Central memory CD8-positive, alpha-beta T cell (primary cell): Measurements from ENCODE around the gene NLRC3.
"Not testable (repeated sequence)": the region's sequence is repeated elsewhere in the genome, so short reads cannot be mapped to it uniquely, and the experiment has no call there.

Source experiments
- ATAC-seq: fragments of 150-1000 bp; cut with Tn5 transposase; replicated peaks from 2 replicates; pipeline ENCODE4 v1.10.0; 2022; ENCODE audit warnings: mild to moderate bottlenecking, moderate FRiP score, moderate number of reproducible peaks; ENCODE audit not compliant: poor library complexity, severe bottlenecking; ENCODE audit errors: extremely low read depth
- DNase-seq, 2 donors: peaks; one replicate each; pipeline ENCODE4 v3.0.0; 2021; ENCODE audit warnings: low spot score in 2 of 2
- H3K27ac Mint-ChIP-seq: one replicate; pipeline ENCODE4 v1.8.0; 2022; ENCODE audit warnings: low read depth, mild to moderate bottlenecking, moderate library complexity, mixed read lengths
- H3K27me3 Mint-ChIP-seq: one replicate; pipeline ENCODE4 v1.8.0; 2022; ENCODE audit warnings: mixed read lengths
- H3K36me3 Mint-ChIP-seq: one replicate; pipeline ENCODE4 v1.8.0; 2022; ENCODE audit warnings: mild to moderate bottlenecking, moderate library complexity, mixed read lengths; ENCODE audit not compliant: insufficient read depth
- H3K4me1 Mint-ChIP-seq: one replicate; pipeline ENCODE4 v1.8.0; 2022; ENCODE audit warnings: mixed read lengths
- H3K4me3 Mint-ChIP-seq: one replicate; pipeline ENCODE4 v1.8.0; 2022; ENCODE audit warnings: mild to moderate bottlenecking, moderate library complexity, mixed read lengths
- H3K9me3 Mint-ChIP-seq: one replicate; pipeline ENCODE4 v1.8.0; 2022; ENCODE audit warnings: mixed read lengths

Gene NLRC3, protein sequence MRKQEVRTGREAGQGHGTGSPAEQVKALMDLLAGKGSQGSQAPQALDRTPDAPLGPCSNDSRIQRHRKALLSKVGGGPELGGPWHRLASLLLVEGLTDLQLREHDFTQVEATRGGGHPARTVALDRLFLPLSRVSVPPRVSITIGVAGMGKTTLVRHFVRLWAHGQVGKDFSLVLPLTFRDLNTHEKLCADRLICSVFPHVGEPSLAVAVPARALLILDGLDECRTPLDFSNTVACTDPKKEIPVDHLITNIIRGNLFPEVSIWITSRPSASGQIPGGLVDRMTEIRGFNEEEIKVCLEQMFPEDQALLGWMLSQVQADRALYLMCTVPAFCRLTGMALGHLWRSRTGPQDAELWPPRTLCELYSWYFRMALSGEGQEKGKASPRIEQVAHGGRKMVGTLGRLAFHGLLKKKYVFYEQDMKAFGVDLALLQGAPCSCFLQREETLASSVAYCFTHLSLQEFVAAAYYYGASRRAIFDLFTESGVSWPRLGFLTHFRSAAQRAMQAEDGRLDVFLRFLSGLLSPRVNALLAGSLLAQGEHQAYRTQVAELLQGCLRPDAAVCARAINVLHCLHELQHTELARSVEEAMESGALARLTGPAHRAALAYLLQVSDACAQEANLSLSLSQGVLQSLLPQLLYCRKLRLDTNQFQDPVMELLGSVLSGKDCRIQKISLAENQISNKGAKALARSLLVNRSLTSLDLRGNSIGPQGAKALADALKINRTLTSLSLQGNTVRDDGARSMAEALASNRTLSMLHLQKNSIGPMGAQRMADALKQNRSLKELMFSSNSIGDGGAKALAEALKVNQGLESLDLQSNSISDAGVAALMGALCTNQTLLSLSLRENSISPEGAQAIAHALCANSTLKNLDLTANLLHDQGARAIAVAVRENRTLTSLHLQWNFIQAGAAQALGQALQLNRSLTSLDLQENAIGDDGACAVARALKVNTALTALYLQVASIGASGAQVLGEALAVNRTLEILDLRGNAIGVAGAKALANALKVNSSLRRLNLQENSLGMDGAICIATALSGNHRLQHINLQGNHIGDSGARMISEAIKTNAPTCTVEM

DNA sequence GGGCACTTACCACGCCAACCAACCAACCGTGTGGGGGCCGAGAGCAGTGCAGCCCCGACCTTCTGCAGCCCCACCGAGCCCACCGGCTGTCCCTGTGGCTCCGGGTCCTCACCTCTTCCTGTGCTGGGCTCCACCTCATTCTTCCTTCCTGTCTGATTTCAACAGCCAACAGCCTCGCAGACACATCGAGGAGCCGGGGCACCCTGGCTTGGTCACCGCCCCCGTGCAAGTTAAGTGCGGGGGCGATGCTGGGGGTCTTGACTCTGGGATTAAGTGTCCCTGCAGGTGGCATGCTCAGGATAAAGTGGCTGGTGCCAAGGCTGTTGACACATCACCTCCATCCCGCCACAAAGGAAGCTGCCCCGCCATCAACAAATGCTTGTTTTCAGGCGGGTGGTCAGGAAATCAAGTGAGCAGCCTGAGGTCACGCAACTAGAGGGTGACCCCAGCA lies at the start of gene NLRC3:
Gene NLRC3, minus strand, starts transcription at position 102 of the 451 bp plus-strand sequence. CDS start 12,367 bp downstream, outside the sequence.
- H3K4me3 Mint-ChIP-seq = peak within 1 kb of the TSS; percentile 99
- peak within 1 kb of the TSS; percentile 94 for H3K27ac Mint-ChIP-seq
- ATAC-seq = peak; percentile 62
- no peaks in the 10 kb centered on the region for H3K27me3 Mint-ChIP-seq
- DNase-seq = peak; percentile 34 to 41
- peaks cover 55% of the 10 kb centered on the region for H3K4me1 Mint-ChIP-seq
- no peaks in the 10 kb centered on the region for H3K9me3 Mint-ChIP-seq
- H3K36me3 Mint-ChIP-seq = peaks cover 23% of the 10 kb centered on the region

DNA sequence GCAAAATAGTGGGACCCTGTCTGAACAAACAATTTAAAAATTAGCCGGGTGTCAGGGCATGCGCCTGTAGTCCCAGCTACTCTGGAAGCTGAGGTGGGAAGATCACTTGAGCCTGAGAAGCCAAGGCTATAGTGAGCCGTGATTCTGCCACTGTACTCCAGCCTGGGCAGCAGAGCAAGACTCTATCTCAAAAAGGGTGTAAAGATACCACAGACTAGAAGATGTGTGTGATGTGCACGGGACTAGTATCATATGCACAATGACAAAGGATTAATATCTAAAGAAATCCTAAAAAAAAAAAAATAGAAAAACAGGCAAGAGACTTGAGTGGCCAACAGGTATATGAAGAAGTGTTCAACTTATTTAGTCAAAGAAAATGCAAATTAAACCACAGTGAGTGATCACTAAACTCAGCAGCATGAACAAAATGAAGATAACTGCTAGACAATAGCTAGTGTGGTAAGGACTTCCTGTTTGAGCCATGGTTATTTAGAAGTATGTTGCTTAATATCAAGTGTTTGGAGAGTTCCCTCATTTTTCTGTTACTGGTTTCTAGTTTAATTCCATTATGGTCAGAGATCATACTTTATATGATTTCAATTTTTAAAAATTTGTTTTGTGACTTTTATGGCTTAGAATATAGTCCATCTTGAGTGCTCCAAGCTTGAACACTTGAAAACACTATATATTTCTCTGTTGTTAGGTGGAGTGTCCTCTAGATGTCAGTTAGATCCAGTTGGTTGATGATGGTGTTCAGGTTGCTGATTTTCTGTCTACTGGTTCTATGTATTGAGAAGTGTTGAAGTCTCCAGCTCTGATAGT lies 48.9 kb upstream of the NLRC3 start:
- peak overlapping the region; percentile 18 for H3K4me3 Mint-ChIP-seq
- no peaks in the 10 kb centered on the region for H3K27me3 Mint-ChIP-seq
- H3K4me1 Mint-ChIP-seq = peaks cover 25% of the 10 kb centered on the region
- H3K9me3 Mint-ChIP-seq = no peaks in the 10 kb centered on the region
- ATAC-seq (peak; percentile 95), DNase-seq (no peak)
- H3K27ac Mint-ChIP-seq = peak overlapping the region; percentile 85
- H3K36me3 Mint-ChIP-seq = no peaks in the 10 kb centered on the region

DNA sequence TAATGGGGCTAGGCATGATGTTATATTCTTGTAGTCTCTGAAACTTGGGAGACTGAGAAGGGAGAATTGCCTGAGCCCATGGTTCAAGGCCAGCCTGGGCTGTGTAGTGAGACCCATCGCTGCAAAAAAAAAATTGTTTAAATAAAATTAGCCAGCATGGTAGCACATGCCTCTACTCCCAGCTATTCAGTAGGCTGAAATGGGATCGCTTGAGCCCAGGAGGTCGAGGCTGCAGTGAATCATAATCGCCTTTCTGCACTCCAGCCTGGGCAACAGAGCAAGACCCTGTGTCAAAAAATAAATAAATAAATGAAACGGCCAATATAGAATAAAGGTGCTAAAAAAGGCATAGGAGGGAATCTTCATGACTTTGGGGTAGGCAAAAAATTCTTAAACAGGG lies 48.1 kb upstream of the NLRC3 start:
- Mint-ChIP-seq H3K36me3 (no peaks in the 10 kb centered on the region), H3K4me1 (peaks cover 26% of the 10 kb centered on the region), H3K27me3 (no peaks in the 10 kb centered on the region), H3K9me3 (no peaks in the 10 kb centered on the region), H3K27ac (peak overlapping the region; percentile 85), H3K4me3 (no peak overlapping the region)
- no peak for DNase-seq
- no peak for ATAC-seq

DNA sequence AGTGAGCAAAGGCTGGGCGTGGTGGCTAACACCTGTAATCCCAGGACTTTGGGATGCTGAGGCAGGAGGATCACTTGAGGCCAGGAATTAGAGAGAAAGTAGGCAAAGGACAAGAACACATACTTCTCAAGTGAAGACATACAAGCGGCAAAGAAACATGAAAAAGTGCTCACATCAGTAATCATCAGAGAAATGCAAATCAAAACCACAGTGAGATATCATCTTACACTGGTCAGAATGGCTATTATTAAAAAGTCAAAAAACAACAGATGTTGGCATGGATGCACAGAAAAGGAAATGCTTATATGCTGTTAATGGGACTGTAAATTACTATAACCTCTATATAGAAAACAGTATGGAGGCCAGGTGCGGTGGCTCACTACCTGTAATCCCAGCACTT lies 46.4 kb upstream of the NLRC3 start:
- ATAC-seq (no peak), DNase-seq (no peak)
- Mint-ChIP-seq H3K36me3 (peaks cover 2% of the 10 kb centered on the region), H3K4me1 (peaks cover 26% of the 10 kb centered on the region), H3K27me3 (no peaks in the 10 kb centered on the region), H3K4me3 (no peak overlapping the region), H3K9me3 (no peaks in the 10 kb centered on the region), H3K27ac (no peak overlapping the region)

DNA sequence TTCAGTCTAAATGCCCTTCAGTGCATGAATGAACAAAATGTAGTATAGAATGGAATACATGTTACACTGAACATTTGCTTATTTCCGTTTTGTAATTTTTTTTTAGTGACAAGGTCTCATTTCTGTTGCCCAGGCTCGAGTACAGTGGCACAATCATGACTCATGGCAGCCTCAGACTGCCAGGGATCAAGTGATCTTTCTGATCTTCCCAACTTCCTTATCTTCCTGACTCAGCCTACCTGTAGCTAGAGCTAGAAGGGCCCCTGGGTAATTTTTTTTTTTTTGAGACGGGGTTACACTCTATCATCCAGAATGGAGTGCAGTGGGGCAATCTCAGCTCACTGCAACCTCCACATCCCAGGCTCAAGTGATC lies 41.6 kb upstream of the NLRC3 start:
- no peaks in the 10 kb centered on the region for H3K9me3 Mint-ChIP-seq
- no peak overlapping the region for H3K4me3 Mint-ChIP-seq
- no peaks in the 10 kb centered on the region for H3K27me3 Mint-ChIP-seq
- peaks cover 12% of the 10 kb centered on the region for H3K36me3 Mint-ChIP-seq
- no peak for ATAC-seq
- peaks cover 28% of the 10 kb centered on the region for H3K4me1 Mint-ChIP-seq
- DNase-seq = no peak
- H3K27ac Mint-ChIP-seq = no peak overlapping the region

DNA sequence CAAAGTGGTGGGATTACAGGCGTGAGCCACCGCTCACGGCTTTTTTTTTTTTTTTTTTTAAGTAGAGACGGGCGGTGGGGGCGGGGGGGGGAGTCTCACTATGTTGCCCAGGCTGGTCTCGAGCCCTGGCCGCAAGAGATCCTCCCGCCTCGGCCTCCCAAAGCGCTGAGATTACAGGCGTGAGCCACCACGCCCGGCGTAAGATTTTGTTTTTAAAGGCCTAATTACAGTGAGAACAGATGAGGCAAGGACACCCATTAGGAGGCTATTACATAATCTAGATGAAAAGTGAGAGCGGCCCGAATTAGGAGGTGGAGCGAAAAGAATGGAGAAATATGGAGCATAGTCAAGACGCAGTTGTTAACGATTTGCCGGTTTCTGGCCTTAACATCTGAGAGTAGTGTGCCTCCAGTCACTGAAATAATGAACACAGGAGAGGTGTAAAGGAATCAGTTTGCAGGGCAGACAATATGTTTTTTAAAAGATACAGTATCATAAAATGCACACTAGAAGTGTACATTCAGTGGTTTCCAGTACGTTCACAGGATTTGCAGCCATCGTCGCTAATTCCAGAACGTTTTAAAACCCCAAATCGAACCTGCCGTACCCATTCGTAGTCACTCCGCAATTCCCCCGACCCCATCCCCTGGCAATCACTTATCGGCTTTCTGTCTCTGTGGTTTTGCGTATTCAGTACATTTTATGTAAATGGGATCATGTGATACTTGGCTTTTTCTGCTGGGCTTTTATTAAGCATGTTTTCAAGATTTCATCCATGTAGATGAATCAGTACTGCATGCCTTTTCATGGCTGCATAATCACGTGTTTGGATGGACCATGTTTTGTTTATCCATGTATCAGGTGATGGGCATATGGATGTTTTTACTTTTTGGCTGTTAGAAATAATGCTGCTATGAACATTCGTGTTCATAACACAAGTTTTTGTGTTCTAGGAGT lies 35.6 kb upstream of the NLRC3 start:
- ATAC-seq (no peak), DNase-seq (no peak)
- peaks cover 24% of the 10 kb centered on the region for H3K36me3 Mint-ChIP-seq
- peaks cover 47% of the 10 kb centered on the region for H3K4me1 Mint-ChIP-seq
- H3K9me3 Mint-ChIP-seq = no peaks in the 10 kb centered on the region
- peak overlapping the region; percentile 98 for H3K27ac Mint-ChIP-seq
- peak overlapping the region; percentile 96 for H3K4me3 Mint-ChIP-seq
- H3K27me3 Mint-ChIP-seq = no peaks in the 10 kb centered on the region

DNA sequence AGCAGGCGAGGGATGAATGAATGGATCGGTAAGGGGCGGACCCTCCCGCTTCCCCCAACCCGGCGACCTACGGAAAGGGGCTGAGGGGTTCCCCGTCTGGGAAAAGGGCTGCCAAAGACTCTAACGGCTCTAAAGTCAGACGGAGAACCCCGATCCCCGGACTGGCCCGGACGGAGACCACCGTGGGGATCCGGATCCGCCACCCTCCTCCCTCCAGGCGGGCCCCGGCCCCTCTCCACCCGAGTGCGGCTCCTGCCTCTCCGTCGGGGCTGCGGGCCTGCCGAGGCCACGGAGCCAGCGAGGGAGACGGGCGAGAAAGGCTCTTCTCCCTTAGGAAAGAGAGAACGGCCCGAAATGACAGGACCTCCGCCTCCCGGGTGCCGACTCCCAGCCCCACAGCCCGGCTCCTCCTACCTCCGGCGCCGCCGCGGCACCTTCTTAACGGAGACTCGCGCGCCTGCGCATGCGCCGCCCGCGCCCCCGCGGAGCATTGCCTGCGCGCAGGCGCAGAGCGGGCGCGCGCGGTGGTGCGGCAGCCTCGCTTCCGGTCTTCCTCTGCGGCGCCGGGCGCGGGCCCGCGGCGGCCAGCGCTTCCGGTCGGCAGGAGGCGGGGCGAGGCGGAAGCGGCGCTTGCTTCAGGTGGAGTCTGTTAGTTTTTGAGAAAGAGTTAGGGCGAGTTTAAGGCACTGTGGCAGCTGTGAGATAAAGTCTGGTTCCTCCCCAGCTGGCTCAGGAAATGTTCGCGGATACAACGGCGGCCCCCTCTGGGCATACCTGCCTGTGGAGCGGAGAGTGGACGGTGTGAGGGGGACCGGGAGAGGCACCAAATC lies 34.2 kb upstream of the NLRC3 start, which contains the start of gene SLX4:
Gene SLX4, minus strand, starts transcription at position 461 of the 830 bp plus-strand sequence. CDS start 2,642 bp downstream, outside the sequence.
- Mint-ChIP-seq H3K4me1 (peaks cover 47% of the 10 kb centered on the region), H3K27ac (peak within 1 kb of the TSS; percentile 98), H3K27me3 (no peaks in the 10 kb centered on the region), H3K4me3 (peak within 1 kb of the TSS; percentile 96), H3K9me3 (no peaks in the 10 kb centered on the region), H3K36me3 (peaks cover 18% of the 10 kb centered on the region)
- peak; percentile 84 for ATAC-seq
- DNase-seq = peak; percentile 84 to 87

DNA sequence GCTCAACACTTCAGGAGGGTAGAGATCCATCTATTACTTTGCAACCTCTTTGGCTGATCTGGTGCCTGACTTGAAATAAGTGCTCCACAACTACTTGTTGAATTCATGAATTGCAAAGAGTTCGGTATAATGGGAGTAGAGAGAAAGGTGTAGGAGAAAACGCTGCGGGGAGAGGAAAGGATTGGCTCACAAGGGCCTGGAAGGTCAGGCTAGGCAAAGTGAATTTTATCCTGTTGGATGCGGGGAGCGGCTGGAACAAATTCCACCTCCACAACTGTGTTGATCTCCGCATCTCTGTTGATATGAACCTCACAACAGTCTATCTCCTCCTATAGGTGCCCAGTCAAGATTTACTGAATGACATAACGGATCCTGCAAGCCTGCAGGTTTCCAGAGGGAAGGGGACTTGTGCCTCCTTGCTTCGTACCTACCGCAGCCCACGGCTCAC lies 33.5 kb upstream of the NLRC3 start:
- H3K27ac Mint-ChIP-seq = peak overlapping the region; percentile 98
- H3K4me3 Mint-ChIP-seq = peak overlapping the region; percentile 96
- no peaks in the 10 kb centered on the region for H3K9me3 Mint-ChIP-seq
- ATAC-seq (no peak), DNase-seq (no peak)
- no peaks in the 10 kb centered on the region for H3K27me3 Mint-ChIP-seq
- H3K4me1 Mint-ChIP-seq = peaks cover 46% of the 10 kb centered on the region
- peaks cover 21% of the 10 kb centered on the region for H3K36me3 Mint-ChIP-seq

DNA sequence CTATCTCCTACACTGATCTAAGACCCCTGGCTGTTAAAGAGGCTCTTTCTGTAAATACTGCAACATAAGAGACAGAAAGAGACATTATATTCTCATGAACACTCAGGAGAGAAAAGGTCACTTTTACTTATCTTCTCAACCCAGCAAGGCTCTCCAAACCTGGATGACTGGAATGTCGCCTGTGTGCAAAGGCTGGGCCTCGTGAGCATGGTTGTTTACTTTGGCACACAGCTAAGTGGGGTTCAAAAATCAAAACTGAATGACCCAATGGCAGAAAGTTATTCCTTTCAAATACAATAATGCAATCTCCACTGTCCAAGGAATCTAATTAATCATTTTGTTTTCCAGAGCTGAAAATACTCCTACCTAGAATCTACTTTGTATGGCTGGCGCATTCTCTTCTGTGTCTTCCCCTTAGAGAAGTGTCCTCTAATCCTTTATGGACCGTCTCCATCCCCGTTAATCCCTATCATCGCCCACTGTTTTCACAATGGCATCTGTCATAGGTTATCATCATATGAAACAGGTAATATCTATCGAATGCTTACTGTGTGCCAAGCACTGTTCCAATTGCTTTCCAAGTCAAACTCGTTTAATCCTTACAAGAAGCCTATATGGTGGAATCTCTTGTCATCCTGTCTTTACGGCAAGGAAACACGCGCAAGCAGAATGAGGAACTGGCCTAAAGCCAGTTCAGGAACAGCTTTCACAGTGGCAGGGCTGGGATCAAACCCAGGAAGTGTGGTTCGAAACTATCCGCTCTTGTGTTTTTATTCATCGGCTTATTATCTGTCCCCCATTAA lies 32.9 kb upstream of the NLRC3 start:
- no peak for DNase-seq
- ATAC-seq = no peak
- peaks cover 40% of the 10 kb centered on the region for H3K4me1 Mint-ChIP-seq
- H3K4me3 Mint-ChIP-seq = peak overlapping the region; percentile 96
- no peaks in the 10 kb centered on the region for H3K27me3 Mint-ChIP-seq
- H3K9me3 Mint-ChIP-seq = no peaks in the 10 kb centered on the region
- H3K27ac Mint-ChIP-seq = no peak overlapping the region
- peaks cover 24% of the 10 kb centered on the region for H3K36me3 Mint-ChIP-seq

DNA sequence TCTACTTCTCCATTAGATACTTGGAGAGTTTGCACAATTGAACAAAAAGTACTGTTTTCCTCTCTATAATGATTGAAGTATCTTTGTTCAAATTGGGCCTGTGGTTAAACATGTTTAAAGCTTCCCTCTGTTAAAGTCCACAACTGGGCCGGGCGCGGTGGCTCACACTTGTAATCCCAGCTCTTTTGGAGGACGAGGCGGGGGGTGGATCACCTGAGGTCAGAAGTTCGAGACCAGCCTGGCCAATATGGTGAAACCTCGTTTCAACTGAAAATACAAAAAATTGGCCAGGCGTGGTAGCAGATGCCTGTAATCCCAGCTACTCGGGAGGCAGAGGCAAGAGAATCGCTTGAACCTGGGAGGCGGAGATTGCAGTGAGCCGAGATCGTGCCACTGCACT lies 31.8 kb upstream of the NLRC3 start:
- not testable (repeated sequence) for DNase-seq, H3K27ac Mint-ChIP-seq, H3K27me3 Mint-ChIP-seq, H3K4me3 Mint-ChIP-seq, ATAC-seq, H3K9me3 Mint-ChIP-seq
- peaks cover 30% of the 10 kb centered on the region for H3K4me1 Mint-ChIP-seq
- H3K36me3 Mint-ChIP-seq = peaks cover 25% of the 10 kb centered on the region
